GM18870 (cell line): ENCODE measurements around the gene KRT6A.

Source experiments
- ATAC-seq: cut with Tn5 transposase; IDR thresholded peaks from one replicate; pipeline ENCODE4 v1.9.1; 2021; ENCODE audit warnings: moderate library complexity; ENCODE audit not compliant: unreplicated experiment

The KRT6A gene

GRCh38 chr12:52524898-52525591 is 32.0 kb upstream of the KRT6A start:
- ATAC-seq, result no peak

- no peak for ATAC-seq
Observed at GRCh38 chr12:52524241-52524897, 31.3 kb upstream of the KRT6A start.

GRCh38 chr12:52523824-52524223 is 30.8 kb upstream of the KRT6A start:
- no peak for ATAC-seq

GRCh38 chr12:52522346-52523011 is 29.4 kb upstream of the KRT6A start:
- ATAC-seq, result no peak

- no peak for ATAC-seq
Observed at GRCh38 chr12:52521568-52522266, 28.7 kb upstream of the KRT6A start.

- no peak for ATAC-seq
Observed at GRCh38 chr12:52521175-52521567, 28.1 kb upstream of the KRT6A start.

- ATAC-seq, result no peak
Observed at GRCh38 chr12:52519826-52520662, 27.0 kb upstream of the KRT6A start, which contains the start of gene KRT5. KRT5 (minus strand) TSS chr12:52520394; CDS start chr12:52520296, 98 bp downstream.

GRCh38 chr12:52519387-52519703 is 26.3 kb upstream of the KRT6A start:
- ATAC-seq, result no peak

GRCh38 chr12:52518574-52519386 is 25.7 kb upstream of the KRT6A start:
- no peak for ATAC-seq

- no peak for ATAC-seq
Observed at GRCh38 chr12:52517888-52518287, 24.8 kb upstream of the KRT6A start.

- ATAC-seq, result no peak
Observed at GRCh38 chr12:52517005-52517835, 24.2 kb upstream of the KRT6A start.

- ATAC-seq, result no peak
Observed at GRCh38 chr12:52515927-52516831, 23.1 kb upstream of the KRT6A start.

- no peak for ATAC-seq
Observed at GRCh38 chr12:52515319-52515646, 22.2 kb upstream of the KRT6A start.

- ATAC-seq, result no peak
Observed at GRCh38 chr12:52514471-52515318, 21.6 kb upstream of the KRT6A start.

- no peak for ATAC-seq
Observed at GRCh38 chr12:52513736-52514135, 20.7 kb upstream of the KRT6A start.

- no peak for ATAC-seq
Observed at GRCh38 chr12:52508211-52508610, 15.2 kb upstream of the KRT6A start.
